Globus pallidus (tissue), 1 donor: ENCODE measurements around the gene PLXDC2.
"Not testable (repeated sequence)": the region's sequence is repeated elsewhere in the genome, so short reads cannot be mapped to it uniquely, and the experiment has no call there.

Source experiments
- DNase-seq: peaks from one replicate; pipeline ENCODE4 v3.0.0-alpha.2; 2015; ENCODE audit warnings: low spot score

The PLXDC2 gene

GRCh38 chr10:20207653-20208052 lies 391.4 kb downstream of the PLXDC2 start:
- no peak for DNase-seq

GRCh38 chr10:20209098-20209497 lies 392.9 kb downstream of the PLXDC2 start:
- DNase-seq = not testable (repeated sequence)

- no peak for DNase-seq
These were observed 399.4 kb downstream of the PLXDC2 start for GRCh38 chr10:20215547-20216152.

- DNase-seq = no peak
These were observed 405.1 kb downstream of the PLXDC2 start for GRCh38 chr10:20221356-20221755.

GRCh38 chr10:20228729-20229128 lies 412.5 kb downstream of the PLXDC2 start:
- no peak for DNase-seq

GRCh38 chr10:20232079-20232705 lies 416.0 kb downstream of the PLXDC2 start:
- no peak for DNase-seq

GRCh38 chr10:20233423-20233822 lies 417.2 kb downstream of the PLXDC2 start:
- DNase-seq = no peak

- no peak for DNase-seq
These were observed 418.3 kb downstream of the PLXDC2 start for GRCh38 chr10:20234579-20234978.

- no peak for DNase-seq
These were observed 420.9 kb downstream of the PLXDC2 start for GRCh38 chr10:20237091-20237570.

GRCh38 chr10:20237586-20237985 lies 421.4 kb downstream of the PLXDC2 start:
- DNase-seq = no peak

- no peak for DNase-seq
These were observed 424.4 kb downstream of the PLXDC2 start for GRCh38 chr10:20240643-20241042.

- DNase-seq = no peak
These were observed 431.2 kb downstream of the PLXDC2 start for GRCh38 chr10:20247454-20247853.

GRCh38 chr10:20247891-20248708 lies 431.9 kb downstream of the PLXDC2 start:
- no peak for DNase-seq

- peak; percentile 31 for DNase-seq
These were observed 437.8 kb downstream of the PLXDC2 start for GRCh38 chr10:20254078-20254477.

GRCh38 chr10:20254497-20254896 lies 438.3 kb downstream of the PLXDC2 start:
- no peak for DNase-seq

GRCh38 chr10:20256969-20257368 lies 440.7 kb downstream of the PLXDC2 start:
- no peak for DNase-seq

GRCh38 chr10:20257422-20257821 lies 441.2 kb downstream of the PLXDC2 start:
- no peak for DNase-seq

- no peak for DNase-seq
These were observed 448.9 kb downstream of the PLXDC2 start for GRCh38 chr10:20265146-20265545.

- no peak for DNase-seq
These were observed 451.5 kb downstream of the PLXDC2 start for GRCh38 chr10:20267734-20268133.

- no peak for DNase-seq
These were observed 455.3 kb downstream of the PLXDC2 start for GRCh38 chr10:20271490-20271889.

- no peak for DNase-seq
These were observed 456.4 kb downstream of the PLXDC2 start for GRCh38 chr10:20272608-20273007.

- peak; percentile 33 for DNase-seq
These were observed 458.3 kb downstream of the PLXDC2 start for GRCh38 chr10:20274571-20274970.
